HG03520 (cell line): ENCODE measurements around the gene RRP9.

Source experiments
- ATAC-seq: cut with Tn5 transposase; IDR thresholded peaks from one replicate; pipeline ENCODE4 v1.9.1; 2021; ENCODE audit warnings: mild to moderate bottlenecking, moderate library complexity; ENCODE audit not compliant: unreplicated experiment

Gene RRP9

GRCh38 chr3:51974277-51974962 is 32.7 kb upstream of the RRP9 start:
- ATAC-seq = no peak

- ATAC-seq = no peak
These were observed 29.6 kb upstream of the RRP9 start for GRCh38 chr3:51971350-51971749.

DNA sequence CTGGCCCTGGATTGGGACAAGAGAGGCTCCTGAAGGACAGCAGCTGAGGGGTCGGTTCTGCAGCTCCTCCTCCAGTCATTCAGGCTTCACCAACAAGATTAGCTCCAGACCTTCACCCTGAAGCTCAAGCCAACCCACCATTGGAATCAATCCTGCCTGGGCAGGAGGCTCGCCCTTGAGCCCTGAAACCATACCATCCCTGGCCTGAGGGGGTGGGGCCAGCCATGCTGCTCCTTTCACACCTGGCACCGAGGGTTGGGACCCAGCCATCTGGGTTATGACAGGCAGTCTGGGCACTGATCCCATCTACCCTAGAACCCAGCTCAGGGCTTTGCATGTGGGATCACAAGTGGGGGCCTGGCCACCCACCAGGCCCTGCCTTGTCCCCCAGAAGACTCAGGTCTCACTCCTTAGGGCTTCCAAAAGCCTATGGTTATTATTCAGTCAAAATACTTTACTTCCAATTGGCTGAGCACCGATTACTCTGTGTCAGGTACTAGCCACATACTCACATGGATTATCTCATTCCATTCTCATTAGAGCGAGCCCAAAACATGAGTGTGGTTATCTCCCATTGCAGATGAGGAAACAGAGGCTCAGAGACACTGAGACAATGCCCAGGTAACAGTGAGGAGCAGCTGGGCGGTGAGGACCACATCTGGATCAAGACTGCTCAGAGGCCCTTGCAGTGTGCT is 29.0 kb upstream of the RRP9 start:
- ATAC-seq = no peak

- no peak for ATAC-seq
These were observed 28.1 kb upstream of the RRP9 start for GRCh38 chr3:51969841-51970240.

DNA sequence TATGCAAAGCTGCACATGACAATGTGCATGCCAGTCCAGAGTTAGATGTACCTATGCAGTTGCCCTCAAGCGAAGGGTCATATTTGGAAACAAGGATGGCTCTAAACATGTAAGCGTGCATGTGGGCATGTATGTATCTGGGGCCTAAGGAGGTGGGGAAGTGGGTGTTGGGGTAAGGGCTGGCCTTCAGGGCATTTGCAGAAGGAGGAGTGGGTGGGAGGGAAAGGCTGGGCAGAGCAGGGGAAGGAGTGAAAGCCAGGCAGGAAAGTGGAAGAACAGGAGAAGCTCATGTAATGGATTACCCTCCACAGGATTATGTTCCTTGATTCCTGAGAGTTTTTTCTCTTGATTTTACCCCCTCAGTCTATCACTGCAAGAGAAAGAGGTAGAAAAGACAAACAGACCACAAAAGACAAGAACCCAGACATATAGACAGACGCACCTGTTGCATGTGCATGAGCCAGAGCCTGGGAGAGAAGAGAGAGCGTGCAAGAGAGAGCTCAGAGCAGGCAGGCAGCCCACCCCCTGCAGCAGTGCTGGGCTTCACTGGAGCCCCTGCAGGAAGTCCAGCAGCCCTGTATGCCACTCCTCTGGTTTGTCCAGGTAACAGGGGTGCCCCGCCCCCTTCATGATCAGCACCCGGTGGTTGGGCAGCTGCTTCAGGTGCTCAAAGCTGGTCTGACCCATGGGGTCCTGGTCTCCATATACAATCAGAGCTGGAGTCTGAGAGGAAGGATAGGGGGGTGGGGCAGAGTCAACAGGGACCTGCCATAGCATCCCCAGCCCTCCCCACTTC is 27.4 kb upstream of the RRP9 start:
- no peak for ATAC-seq

DNA sequence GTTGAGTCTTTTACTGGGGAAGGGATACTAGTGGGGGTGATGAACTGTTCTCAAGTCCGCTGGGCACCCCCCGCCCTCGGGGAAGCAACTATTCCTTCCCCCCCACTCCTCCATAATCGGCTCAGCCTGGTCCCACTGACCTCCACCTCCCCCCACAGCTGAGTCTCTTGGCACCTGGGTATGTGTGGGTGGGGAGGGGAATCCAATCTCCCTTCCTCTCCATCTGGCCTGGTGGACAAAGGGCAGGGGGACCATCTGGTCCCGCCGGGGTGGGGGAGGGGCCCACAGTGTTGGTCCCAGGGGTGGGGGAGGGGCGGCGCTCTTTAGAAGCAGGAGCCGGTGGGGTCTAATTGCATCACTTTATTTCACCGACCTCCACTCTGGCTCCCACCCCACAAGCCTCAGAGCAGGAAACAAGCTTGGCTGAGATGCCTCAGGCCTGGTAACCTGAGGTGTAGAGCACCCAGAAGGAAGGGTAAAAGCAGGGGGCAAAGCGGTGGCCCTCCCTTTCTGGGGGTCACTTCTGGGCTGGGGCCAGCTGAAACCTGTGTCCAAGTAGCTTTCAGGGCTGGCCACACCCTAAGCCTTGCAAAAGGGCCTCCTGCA is 26.6 kb upstream of the RRP9 start:
- no peak for ATAC-seq

- ATAC-seq = no peak
These were observed 25.9 kb upstream of the RRP9 start, which contains the start of gene PCBP4 for GRCh38 chr3:51967384-51968169. PCBP4 (minus strand) TSS chr3:51967454; CDS start chr3:51961240, 6,214 bp downstream.

GRCh38 chr3:51966922-51967383 is 25.2 kb upstream of the RRP9 start:
- no peak for ATAC-seq

DNA sequence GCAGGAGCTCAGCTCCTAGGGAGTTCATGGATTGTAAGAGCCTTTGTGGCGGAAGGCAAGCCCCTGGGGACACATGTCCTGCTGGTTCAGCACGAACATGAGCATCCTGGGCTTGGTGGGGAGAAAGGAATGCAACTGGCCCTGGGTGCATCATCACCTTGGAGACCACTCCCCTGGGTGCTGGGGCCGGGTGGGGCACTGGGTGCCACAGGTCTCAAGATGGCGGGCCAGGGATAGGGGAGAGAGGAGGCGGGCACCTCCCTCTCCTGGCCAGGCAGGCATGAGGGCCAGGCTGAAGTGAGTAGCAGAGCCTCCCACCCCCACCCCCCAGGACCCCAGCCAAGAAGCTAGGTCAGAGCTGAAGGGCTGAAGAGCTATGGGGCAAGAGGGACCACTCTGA is 24.8 kb upstream of the RRP9 start:
- no peak for ATAC-seq

DNA sequence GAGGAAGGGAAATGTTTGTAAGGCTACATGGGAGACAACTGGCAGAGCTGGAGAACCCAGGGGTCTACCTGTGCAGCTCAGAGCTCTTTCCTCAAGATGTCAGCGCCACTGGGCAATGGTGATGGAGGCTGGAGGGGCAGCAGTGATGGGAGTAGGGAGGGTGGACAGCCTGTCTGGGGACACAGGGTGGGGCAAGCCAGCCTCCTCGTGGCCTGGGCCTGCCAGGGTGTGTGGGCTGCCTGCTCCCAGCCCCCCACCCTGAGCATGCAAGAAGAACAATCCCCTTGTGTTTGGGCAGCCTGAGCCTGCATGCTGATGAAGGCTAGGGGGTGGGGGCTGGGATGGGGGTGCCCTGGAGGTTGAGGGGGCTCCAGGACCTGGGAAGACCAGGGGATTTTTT is 24.3 kb upstream of the RRP9 start:
- ATAC-seq = no peak

GRCh38 chr3:51964521-51964920 is 22.8 kb upstream of the RRP9 start:
- no peak for ATAC-seq

DNA sequence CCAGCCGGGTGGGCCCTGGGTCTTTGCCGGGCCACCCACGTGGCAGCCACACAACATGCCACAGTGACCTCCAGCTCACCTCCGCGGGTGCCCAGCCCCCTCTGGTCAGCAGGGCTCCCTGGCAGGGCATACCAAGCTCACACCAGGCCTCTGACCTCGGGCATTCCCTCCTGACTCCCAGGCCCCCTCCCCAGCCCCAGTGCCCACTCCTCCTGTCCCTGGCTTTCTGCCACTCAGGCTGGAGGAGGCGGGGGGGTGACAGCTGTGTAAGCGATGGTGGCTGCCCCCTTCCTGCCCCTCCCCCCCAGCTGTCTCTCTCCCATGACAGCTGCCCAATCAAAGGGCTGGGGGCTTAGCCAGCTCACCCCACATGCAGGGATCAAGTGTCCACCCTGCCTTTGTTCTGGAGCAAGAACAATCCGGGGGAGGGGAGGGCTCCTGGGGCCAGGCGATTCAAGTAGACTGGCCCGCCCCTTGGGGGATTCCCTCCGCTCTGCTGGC is 22.3 kb upstream of the RRP9 start:
- no peak for ATAC-seq

DNA sequence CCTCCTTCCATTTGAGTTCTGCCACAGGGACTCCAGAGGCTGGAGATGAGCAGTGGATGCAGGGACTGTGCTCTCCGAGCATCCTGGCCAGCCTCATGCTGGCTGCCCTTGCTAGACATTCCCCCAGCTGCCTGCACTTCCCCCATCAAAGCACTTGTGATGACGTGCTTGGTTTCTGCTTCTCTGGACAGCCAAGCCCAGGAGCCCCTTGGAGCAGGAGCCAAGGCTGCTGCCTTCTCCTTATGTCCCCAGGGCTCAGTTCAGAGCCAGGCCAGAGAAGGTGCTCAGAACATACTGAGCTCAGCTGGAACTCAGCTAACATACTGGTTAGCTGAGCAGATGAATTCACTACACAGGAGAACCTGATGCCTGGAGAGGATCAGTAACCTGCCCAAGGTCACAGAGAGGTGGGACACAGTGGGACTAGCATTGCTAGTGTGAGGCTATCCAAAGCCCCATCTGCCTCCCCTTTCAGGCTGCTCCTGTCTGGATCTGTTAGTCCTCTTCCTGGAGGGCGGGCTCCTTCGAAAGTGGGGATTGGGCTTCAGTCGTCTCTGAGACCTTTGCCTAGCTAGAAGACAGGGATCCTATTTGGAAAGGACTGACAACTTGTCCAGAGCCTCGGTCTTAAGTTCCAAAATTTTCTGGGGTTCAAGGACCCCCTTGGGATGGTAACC is 21.3 kb upstream of the RRP9 start:
- ATAC-seq = no peak

DNA sequence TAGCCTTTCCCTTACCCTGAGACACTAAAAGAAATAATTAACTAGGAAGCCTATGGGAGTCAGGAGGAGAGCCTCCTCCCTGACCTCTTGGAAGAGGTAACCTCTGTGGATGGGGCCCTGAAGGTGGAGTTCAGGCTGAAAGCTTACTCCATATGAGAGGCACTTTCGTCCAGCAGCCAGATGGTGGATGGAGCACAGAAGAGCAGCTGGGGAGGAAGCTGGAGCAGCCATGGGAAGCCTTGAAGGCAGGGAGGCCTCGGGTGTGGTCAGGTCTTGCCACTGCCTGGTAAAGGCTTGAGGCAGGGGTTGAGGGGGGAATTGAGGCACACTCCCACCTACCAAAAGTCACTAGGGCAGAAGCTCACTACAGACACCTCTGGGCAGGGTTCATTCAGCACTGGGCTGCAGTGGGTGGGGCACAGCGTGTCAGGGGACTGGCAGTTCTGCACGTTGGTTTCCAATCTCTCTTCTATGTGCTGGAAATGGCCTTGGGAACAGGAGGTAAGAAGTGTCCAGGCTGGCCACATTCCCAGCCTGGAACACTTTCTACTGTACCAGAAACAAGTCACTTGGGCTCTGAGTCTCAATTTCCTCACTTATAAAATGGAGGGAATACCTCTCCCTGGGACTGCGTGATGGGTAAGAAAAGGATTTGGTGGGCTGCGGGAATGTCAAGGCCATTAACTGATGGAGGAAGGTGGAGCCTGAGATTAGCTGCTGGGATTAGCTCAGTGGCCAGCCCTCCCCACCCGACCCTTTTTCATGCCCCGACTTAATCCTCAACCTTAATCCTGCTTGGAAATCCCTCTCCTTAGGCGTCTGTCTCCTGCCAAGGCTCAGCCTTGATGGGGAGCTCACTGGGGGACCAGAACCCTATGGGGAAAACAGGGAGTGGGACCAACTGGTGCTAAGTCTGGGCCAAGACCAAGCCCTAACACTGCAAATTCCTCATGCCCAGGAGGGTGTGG is 20.2 kb upstream of the RRP9 start:
- no peak for ATAC-seq

GRCh38 chr3:51961011-51961410 is 19.3 kb upstream of the RRP9 start:
- no peak for ATAC-seq

GRCh38 chr3:51960386-51960785 is 18.7 kb upstream of the RRP9 start:
- no peak for ATAC-seq

DNA sequence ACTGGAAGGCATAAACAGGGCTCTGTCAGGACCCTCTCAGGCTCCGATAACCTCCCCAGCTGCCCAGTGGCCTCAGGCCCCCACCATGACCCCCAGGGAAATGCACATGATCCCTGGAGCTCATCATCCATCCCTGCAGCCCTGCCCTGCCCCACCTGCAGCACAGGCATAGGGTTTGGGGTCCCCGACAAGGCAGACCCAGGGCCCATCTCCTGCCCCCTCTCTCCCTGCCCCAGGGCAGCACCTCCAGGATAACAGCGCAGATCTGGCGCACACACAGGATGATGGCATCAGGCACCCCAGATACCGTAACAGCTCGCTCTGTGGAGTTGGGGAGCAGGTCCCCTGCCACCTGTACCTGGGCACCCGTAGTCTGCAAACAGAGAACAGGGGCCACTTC is 17.9 kb upstream of the RRP9 start:
- no peak for ATAC-seq
